Type B pancreatic cell (in vitro differentiated cells): ENCODE measurements around the gene MROH8. TPM values are rescaled to one million over a fixed set of nuclear protein-coding genes. Genes with fewer than 3 reads are reported as not detected.
"Not testable (repeated sequence)": the region's sequence is repeated elsewhere in the genome, so short reads cannot be mapped to it uniquely, and the experiment has no call there.

Experiments used
- DNase-seq: peaks from one replicate; pipeline ENCODE4 v3.0.0; 2021; ENCODE audit warnings: mixed read lengths; ENCODE audit not compliant: unreplicated experiment; ENCODE audit errors: extremely low spot score
- H3K27ac Mint-ChIP-seq: 2 replicates; pipeline ENCODE4 v1.8.0; 2021; ENCODE audit warnings: mild to moderate bottlenecking, mixed read lengths
- H3K27me3 Mint-ChIP-seq: 2 replicates; pipeline ENCODE4 v1.8.0; 2021; ENCODE audit warnings: mixed read lengths
- H3K36me3 Mint-ChIP-seq: 2 replicates; pipeline ENCODE4 v1.8.0; 2021; ENCODE audit warnings: mixed read lengths
- H3K4me1 Mint-ChIP-seq: one replicate; pipeline ENCODE4 v1.8.0; 2021; ENCODE audit warnings: mixed read lengths; ENCODE audit not compliant: unreplicated experiment
- H3K4me3 Mint-ChIP-seq: 2 replicates; pipeline ENCODE4 v1.8.0; 2021; ENCODE audit warnings: mild to moderate bottlenecking, mixed read lengths
- H3K9me3 Mint-ChIP-seq: 2 replicates; pipeline ENCODE4 v1.8.0; 2021; ENCODE audit warnings: mixed read lengths
- total RNA-seq: library from RNA; stranded (reverse); gene quantifications from 2 replicates; pipeline ENCODE4 v1.2.1, GENCODE V29; 2021; ENCODE audit warnings: low replicate concordance
- TF ChIP-seq, protein P1 (sequence below): fragments of 200-600 bp; sonication (generic); conservative IDR thresholded peaks from 2 replicates; pipeline ENCODE4 v1.5.0; 2021; ENCODE audit warnings: antibody characterized with exemption, mild to moderate bottlenecking

MROH8 gene
- total RNA-seq, 1 donor from 2014 or later, result 4.8 TPM

DNA sequence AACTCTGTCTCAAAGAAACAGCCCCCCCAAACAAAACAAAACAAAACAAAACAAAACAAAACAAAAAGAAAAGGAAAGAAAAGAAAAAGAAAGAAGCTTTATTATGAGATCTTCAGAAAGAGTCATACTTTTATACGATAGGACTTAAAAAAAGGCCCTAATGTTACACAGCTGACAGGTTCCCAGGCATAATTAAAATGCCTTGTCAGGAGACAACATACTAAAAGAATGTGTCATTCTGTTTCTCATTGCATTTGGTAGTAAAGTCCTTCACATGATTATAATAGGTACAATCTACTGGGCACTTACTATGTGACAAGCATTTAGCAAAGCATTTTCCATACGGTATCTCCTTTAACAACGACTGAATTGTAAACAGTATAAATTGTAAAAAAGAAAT lies 36.6 kb downstream of the MROH8 start:
- Mint-ChIP-seq H3K4me1 (no peaks in the 10 kb centered on the region), H3K36me3 (no peaks in the 10 kb centered on the region), H3K4me3 (no peak overlapping the region), H3K27ac (no peak overlapping the region), H3K9me3 (no peaks in the 10 kb centered on the region), H3K27me3 (no peaks in the 10 kb centered on the region)
- DNase-seq, result no peak
- TF ChIP-seq, protein P1, sequence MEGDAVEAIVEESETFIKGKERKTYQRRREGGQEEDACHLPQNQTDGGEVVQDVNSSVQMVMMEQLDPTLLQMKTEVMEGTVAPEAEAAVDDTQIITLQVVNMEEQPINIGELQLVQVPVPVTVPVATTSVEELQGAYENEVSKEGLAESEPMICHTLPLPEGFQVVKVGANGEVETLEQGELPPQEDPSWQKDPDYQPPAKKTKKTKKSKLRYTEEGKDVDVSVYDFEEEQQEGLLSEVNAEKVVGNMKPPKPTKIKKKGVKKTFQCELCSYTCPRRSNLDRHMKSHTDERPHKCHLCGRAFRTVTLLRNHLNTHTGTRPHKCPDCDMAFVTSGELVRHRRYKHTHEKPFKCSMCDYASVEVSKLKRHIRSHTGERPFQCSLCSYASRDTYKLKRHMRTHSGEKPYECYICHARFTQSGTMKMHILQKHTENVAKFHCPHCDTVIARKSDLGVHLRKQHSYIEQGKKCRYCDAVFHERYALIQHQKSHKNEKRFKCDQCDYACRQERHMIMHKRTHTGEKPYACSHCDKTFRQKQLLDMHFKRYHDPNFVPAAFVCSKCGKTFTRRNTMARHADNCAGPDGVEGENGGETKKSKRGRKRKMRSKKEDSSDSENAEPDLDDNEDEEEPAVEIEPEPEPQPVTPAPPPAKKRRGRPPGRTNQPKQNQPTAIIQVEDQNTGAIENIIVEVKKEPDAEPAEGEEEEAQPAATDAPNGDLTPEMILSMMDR, result no peak

DNA sequence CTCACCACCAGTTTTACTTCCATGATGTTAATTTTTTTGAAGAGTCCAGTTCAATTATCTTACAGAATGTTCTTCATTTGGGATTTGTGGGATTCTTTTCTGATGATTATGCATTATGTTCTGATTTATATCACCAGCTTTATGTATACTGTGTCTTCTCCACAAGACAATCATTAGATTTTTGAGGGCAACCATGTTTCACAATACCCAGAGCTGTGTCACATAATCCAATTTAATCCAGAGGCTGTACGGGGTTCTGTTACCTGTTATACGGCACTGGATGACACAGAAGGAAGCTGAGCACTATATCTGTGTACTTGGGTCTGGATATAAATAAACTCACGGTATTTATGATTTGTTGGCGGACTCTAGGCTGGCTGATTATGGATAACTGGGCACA lies 41.8 kb downstream of the MROH8 start:
- Mint-ChIP-seq H3K36me3 (no peaks in the 10 kb centered on the region), H3K9me3 (no peaks in the 10 kb centered on the region), H3K27ac (no peak overlapping the region), H3K27me3 (no peaks in the 10 kb centered on the region), H3K4me3 (no peak overlapping the region), H3K4me1 (no peaks in the 10 kb centered on the region)
- no peak for DNase-seq
- TF ChIP-seq, protein P1, result no peak

DNA sequence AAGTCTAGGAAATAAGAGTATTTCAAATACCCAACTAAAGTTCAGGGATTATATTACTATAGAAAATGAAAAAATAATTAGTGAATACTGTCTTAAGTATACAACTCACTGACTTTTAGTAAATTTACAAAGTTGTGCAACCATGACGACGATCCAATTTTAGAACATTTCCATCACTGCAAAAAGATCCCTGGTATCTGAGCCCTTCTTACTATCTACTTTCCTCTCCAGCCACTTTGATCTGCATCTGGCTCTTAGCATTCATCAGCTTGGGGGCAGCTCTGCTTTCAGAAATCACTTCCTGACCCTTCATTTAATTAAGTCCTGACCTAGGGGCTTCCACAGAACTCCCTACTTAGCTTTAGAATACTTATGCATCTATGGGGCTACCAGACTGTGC lies 45.4 kb downstream of the MROH8 start:
- Mint-ChIP-seq H3K4me3 (no peak overlapping the region), H3K9me3 (no peaks in the 10 kb centered on the region), H3K4me1 (no peaks in the 10 kb centered on the region), H3K27me3 (no peaks in the 10 kb centered on the region), H3K36me3 (no peaks in the 10 kb centered on the region), H3K27ac (no peak overlapping the region)
- TF ChIP-seq, protein P1, result no peak
- DNase-seq, result no peak

DNA sequence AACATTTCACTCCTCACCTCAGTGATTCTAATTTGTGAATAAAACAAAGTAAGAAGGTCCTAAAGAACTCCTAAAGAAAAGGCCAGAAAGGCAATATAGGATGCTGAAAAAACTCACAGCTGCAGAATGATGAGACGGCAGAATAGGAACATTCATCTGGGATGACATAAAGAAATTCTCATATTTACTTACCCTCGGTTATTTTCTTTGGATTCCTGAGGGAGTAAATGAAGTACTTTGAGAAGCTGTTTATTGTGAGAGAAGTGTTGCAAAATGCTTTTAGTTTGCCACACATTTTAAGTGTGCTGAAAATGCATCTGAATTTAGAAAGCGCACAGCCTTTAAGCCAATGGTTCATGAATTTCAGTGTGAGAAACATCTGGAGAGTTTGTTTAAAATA lies 47.9 kb downstream of the MROH8 start:
- Mint-ChIP-seq H3K4me1 (no peaks in the 10 kb centered on the region), H3K27me3 (no peaks in the 10 kb centered on the region), H3K27ac (no peak overlapping the region), H3K36me3 (no peaks in the 10 kb centered on the region), H3K9me3 (no peaks in the 10 kb centered on the region), H3K4me3 (no peak overlapping the region)
- no peak for DNase-seq
- TF ChIP-seq, protein P1, result no peak

DNA sequence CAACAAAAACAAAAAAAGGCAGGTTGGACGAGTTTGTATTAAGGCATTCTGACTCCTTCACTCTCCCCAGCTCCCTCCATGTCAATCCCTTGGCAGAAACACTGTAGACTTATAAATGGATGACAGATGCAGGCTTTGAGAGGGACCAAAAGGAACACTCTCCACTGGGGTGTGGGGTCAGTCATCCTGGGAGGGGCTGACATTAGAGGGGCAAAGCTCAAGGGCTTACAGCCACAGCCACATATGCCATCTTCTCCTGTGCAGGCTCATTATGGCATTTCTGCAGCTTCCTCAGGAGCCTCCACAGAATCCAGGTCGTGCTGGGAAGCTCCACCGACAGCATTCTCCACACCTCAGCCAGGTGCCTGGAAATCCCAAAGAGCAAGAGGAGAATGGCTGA lies 50.5 kb downstream of the MROH8 start:
- H3K4me1 Mint-ChIP-seq, result no peaks in the 10 kb centered on the region

DNA sequence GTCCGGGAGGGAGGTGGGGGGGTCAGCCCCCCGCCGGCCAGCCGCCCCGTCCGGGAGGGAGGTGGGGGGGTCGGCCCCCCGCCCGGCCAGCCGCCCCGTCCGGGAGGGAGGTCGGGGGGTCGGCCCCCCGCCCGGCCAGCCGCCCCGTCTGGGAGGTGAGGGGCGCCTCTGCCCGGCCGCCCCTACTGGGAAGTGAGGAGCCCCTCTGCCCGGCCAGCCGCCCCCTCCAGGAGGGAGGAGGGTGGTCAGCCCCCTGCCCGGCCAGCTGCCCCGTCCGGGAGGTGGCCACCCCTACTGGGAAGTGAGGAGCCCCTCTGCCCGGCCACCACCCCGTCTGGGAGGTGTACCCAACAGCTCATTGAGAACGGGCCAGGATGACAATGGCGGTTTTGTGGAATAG lies 53.1 kb downstream of the MROH8 start:
- not testable (repeated sequence) for H3K4me1 Mint-ChIP-seq, H3K36me3 Mint-ChIP-seq, H3K4me3 Mint-ChIP-seq, H3K9me3 Mint-ChIP-seq, H3K27me3 Mint-ChIP-seq, DNase-seq, H3K27ac Mint-ChIP-seq

More for the DNA sequence above, 50.5 kb downstream of the MROH8 start:
- TF ChIP-seq, protein P1, result no peak
- no peak overlapping the region for H3K27ac Mint-ChIP-seq
- no peak overlapping the region for H3K4me3 Mint-ChIP-seq
- H3K36me3 Mint-ChIP-seq, result no peaks in the 10 kb centered on the region
- no peak for DNase-seq
- no peaks in the 10 kb centered on the region for H3K27me3 Mint-ChIP-seq
- no peaks in the 10 kb centered on the region for H3K9me3 Mint-ChIP-seq
